B cell (primary cell): ENCODE data around the gene CYTH2. TPM values are rescaled to one million over a fixed set of nuclear protein-coding genes. Genes with fewer than 3 reads are reported as not detected.

ENCODE experiments used
- ATAC-seq: fragments of 200-7000 bp; cut with Tn5 transposase; one replicate; pipeline ENCODE4 v1.10.0; 2021; ENCODE audit warnings: low read depth, mild to moderate bottlenecking, moderate number of reproducible peaks, moderate library complexity
- CTCF ChIA-PET: fragments of 350-600 bp; sonication (Branson Sonifier 250); formaldehyde crosslinking; loops from one replicate; lab custom pipeline; 2021; ENCODE audit warnings: antibody characterized with exemption, inconsistent platforms; lab: Charles Lee
- POLR2A ChIA-PET: fragments of 350-600 bp; sonication (Branson Sonifier 250); formaldehyde crosslinking; loops from one replicate; lab custom pipeline; 2021; ENCODE audit warnings: antibody characterized with exemption; lab: Charles Lee
- DNase-seq: peaks from one replicate; pipeline ENCODE4 v3.0.0; 2013
- H2AFZ ChIP-seq: 2 replicates; pipeline ENCODE4 v1.6.1; 2012; ENCODE audit warnings: mild to moderate bottlenecking, low read depth, low read length; ENCODE audit not compliant: insufficient read depth, poor library complexity, severe bottlenecking
- H3K27ac ChIP-seq, 2 donors: 1 replicate in 1 of 2; 2 replicates in 1 of 2; pipeline ENCODE4 v1.5.1; 2012 to 2013; ENCODE audit warnings: low read length in 2 of 2, mild to moderate bottlenecking in 2 of 2, moderate library complexity in 1 of 2
- H3K27me3 ChIP-seq, 4 experiments: fragments of 200-600 bp in 1 of 4; sonication (generic) in 1 of 4; replicated peaks in 1 of 4; 1 replicate in 2 of 4; 2 replicates in 2 of 4; pipeline versions ENCODE4 v1.6.1 to v1.7.0; 2013 to 2016; ENCODE audit warnings: low read length in 3 of 4, mild to moderate bottlenecking in 2 of 4, mixed read lengths in 1 of 4, moderate library complexity in 1 of 4; ENCODE audit not compliant: insufficient read depth in 4 of 4, control insufficient read depth in 3 of 4; ENCODE audit errors: control extremely low read depth in 1 of 4
- H3K36me3 ChIP-seq, 2 experiments: replicated peaks in 1 of 2; 1 replicate in 1 of 2; 2 replicates in 1 of 2; pipeline versions ENCODE4 v1.6.1 to v1.7.1; 2013; ENCODE audit warnings: low read length in 1 of 2; ENCODE audit not compliant: insufficient read depth in 2 of 2, control insufficient read depth in 1 of 2; ENCODE audit errors: control extremely low read depth in 1 of 2, extremely low read depth in 1 of 2
- H3K4me1 ChIP-seq, 2 donors: fragments of 200-600 bp in 1 of 2; sonication (generic) in 1 of 2; 1 replicate in 1 of 2; 2 replicates in 1 of 2; pipeline versions ENCODE4 v1.5.1 to v1.6.1; 2013 to 2017; ENCODE audit warnings: low read length in 2 of 2; ENCODE audit not compliant: control insufficient read depth in 2 of 2, insufficient read depth in 2 of 2
- H3K4me2 ChIP-seq: replicated peaks from 2 replicates; pipeline ENCODE3; 2012; ENCODE audit warnings: mild to moderate bottlenecking, low read depth, low read length; ENCODE audit not compliant: poor library complexity, severe bottlenecking
- H3K4me3 ChIP-seq, 5 experiments: fragments of 200-600 bp in 1 of 5; sonication (generic) in 1 of 5; 1 replicate in 3 of 5; 2 replicates in 2 of 5; pipeline versions ENCODE4 v1.5.1 to v1.7.0; 2011 to 2016; ENCODE audit warnings: low read length in 4 of 5, mild to moderate bottlenecking in 4 of 5, low read depth in 2 of 5, control low read depth in 1 of 5, moderate library complexity in 1 of 5; ENCODE audit not compliant: insufficient read depth in 1 of 5; ENCODE audit errors: control extremely low read depth in 1 of 5, extremely low read depth in 1 of 5
- H3K79me2 ChIP-seq: fragments of 200-600 bp; sonication (generic); one replicate; pipeline ENCODE4 v1.6.0; 2016; ENCODE audit warnings: low read length; ENCODE audit not compliant: control insufficient read depth, insufficient read depth
- H3K9ac ChIP-seq: fragments of 200-600 bp; sonication (generic); 2 replicates; pipeline ENCODE4 v1.6.1; 2017; ENCODE audit warnings: mild to moderate bottlenecking, low read length, moderate library complexity
- H3K9me3 ChIP-seq, 3 donors: one replicate each; pipeline versions ENCODE4 v1.6.1 to v1.7.1; 2013; ENCODE audit warnings: low read length in 2 of 3; ENCODE audit not compliant: control insufficient read depth in 2 of 3, insufficient read depth in 1 of 3; ENCODE audit errors: control extremely low read depth in 1 of 3
- H4K20me1 ChIP-seq: 2 replicates; pipeline ENCODE4 v1.6.0; 2012; ENCODE audit warnings: mild to moderate bottlenecking, low read length; ENCODE audit not compliant: insufficient read depth, control insufficient read depth, poor library complexity, severe bottlenecking
- H3K27ac Mint-ChIP-seq: one replicate; pipeline ENCODE4 v1.8.0; 2021; ENCODE audit warnings: mixed read lengths
- H3K27me3 Mint-ChIP-seq: one replicate; pipeline ENCODE4 v1.8.0; 2021; ENCODE audit warnings: mixed read lengths
- H3K4me1 Mint-ChIP-seq: one replicate; pipeline ENCODE4 v1.8.0; 2021; ENCODE audit warnings: mixed read lengths
- H3K4me3 Mint-ChIP-seq: one replicate; pipeline ENCODE4 v1.8.0; 2021; ENCODE audit warnings: mixed read lengths
- H3K9me3 Mint-ChIP-seq: one replicate; pipeline ENCODE4 v1.8.0; 2022; ENCODE audit warnings: mixed read lengths; ENCODE audit not compliant: insufficient read depth
- EZH2 ChIP-seq: IDR thresholded peaks from 2 replicates; pipeline ENCODE4 v1.6.1; 2012; ENCODE audit warnings: borderline replicate concordance, low read depth, mild to moderate bottlenecking, moderate library complexity, low read length; ENCODE audit not compliant: insufficient read depth, poor library complexity, severe bottlenecking
- WGBS: methylation state at CpG from one replicate; pipeline ENCODE4 v1.1.5; 2013; ENCODE audit warnings: missing lambda C conversion rate; ENCODE audit not compliant: insufficient coverage; 5-methylcytosine and 5-hydroxymethylcytosine counted together
- intact Hi-C: fragments of 100-400 bp; cut with micrococcal nuclease; formaldehyde crosslinking; loops from one replicate; pipeline ENCODE4 v1.10.0; 2022
- polyA plus RNA-seq: library from polyadenylated mRNA; depleted of rRNA; stranded (reverse); fragments of >200 nt; gene quantifications from 2 replicates; pipeline ENCODE4 v1.2.3, GENCODE V29; 2012
- total RNA-seq, 2 donors: library from RNA; stranded (reverse); fragments of 120-200 nt in 1 of 2; gene quantifications; 1 replicate in 1 of 2; 2 replicates in 1 of 2; pipeline versions ENCODE4 v1.2.3 to v1.2.4, GENCODE V29; 2013 to 2022
- TF ChIP-seq, protein P1 (sequence below): fragments of 200-600 bp; IDR thresholded peaks from one replicate; pipeline ENCODE4 v1.8.0; 2022; ENCODE audit warnings: antibody characterized with exemption, mild to moderate bottlenecking

The CYTH2 gene
- total and polyA plus RNA-seq, 2 donors (not counting 1 experiment from before 2014, with no cell fraction given): 40.7 to 56.0 TPM

- H3K4me2 ChIP-seq: no peak overlapping the region
- intact Hi-C loops: no loop called here
- WGBS: 94% methylated on average over 13 of the region's 32 CpGs
- H3K36me3 ChIP-seq: no peaks in the 10 kb centered on the region
- CTCF ChIA-PET: interaction anchor here (0.8 to 4.8 kb wide), 6 partner anchors 15 to 100 kb away, joined by 3 to 40 read pairs (median 14); no protein-coding TSS in a partner anchor
- no peak overlapping the region for H3K27ac Mint-ChIP-seq
- H3K9me3 Mint-ChIP-seq: no peaks in the 10 kb centered on the region
- H4K20me1 ChIP-seq: no peaks in the 10 kb centered on the region
- H3K4me1 ChIP-seq: peaks cover 28 to 30% of the 10 kb centered on the region in 2 donors
- no peak overlapping the region for H3K4me3 Mint-ChIP-seq
- ATAC-seq (no peak), DNase-seq (peak; percentile 16)
- TF ChIP-seq, protein P1, sequence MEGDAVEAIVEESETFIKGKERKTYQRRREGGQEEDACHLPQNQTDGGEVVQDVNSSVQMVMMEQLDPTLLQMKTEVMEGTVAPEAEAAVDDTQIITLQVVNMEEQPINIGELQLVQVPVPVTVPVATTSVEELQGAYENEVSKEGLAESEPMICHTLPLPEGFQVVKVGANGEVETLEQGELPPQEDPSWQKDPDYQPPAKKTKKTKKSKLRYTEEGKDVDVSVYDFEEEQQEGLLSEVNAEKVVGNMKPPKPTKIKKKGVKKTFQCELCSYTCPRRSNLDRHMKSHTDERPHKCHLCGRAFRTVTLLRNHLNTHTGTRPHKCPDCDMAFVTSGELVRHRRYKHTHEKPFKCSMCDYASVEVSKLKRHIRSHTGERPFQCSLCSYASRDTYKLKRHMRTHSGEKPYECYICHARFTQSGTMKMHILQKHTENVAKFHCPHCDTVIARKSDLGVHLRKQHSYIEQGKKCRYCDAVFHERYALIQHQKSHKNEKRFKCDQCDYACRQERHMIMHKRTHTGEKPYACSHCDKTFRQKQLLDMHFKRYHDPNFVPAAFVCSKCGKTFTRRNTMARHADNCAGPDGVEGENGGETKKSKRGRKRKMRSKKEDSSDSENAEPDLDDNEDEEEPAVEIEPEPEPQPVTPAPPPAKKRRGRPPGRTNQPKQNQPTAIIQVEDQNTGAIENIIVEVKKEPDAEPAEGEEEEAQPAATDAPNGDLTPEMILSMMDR: no peak
- no peak for TF ChIP-seq EZH2
- no peak overlapping the region for H2AFZ ChIP-seq
- H3K79me2 ChIP-seq: no peaks in the 10 kb centered on the region
- H3K27ac ChIP-seq: no peak overlapping the region
- no peak overlapping the region for H3K9ac ChIP-seq
- H3K27me3 Mint-ChIP-seq: peaks cover 15% of the 10 kb centered on the region
- H3K4me1 Mint-ChIP-seq: peaks cover 13% of the 10 kb centered on the region
- no peak overlapping the region for H3K4me3 ChIP-seq
- peaks cover 0 to 37% (median 14%) of the 10 kb centered on the region in 4 experiments for H3K27me3 ChIP-seq
- POLR2A ChIA-PET: interaction anchor here (0.6 to 0.8 kb wide), 3 partner anchors 92 to 372 kb away, joined by 3 to 5 read pairs (median 5); partner anchors contain the start of gene RPL18
- peaks cover 0 to 7% (median 0%) of the 10 kb centered on the region in 3 donors for H3K9me3 ChIP-seq
Observed at GRCh38 chr19:48508729-48509411, 39.7 kb downstream of the CYTH2 start.
